Lower leg skin (tissue), 4 donors: Measurements from ENCODE around the gene DVL1. TPM values are rescaled to one million over a fixed set of nuclear protein-coding genes. Genes with fewer than 3 reads are reported as not detected.

Source experiments
- DNase-seq, 2 donors: peaks; one replicate each; pipeline ENCODE4 v3.0.0-alpha.2; 2019; ENCODE audit warnings: low spot score in 2 of 2
- H3K4me3 ChIP-seq: fragments of 200-600 bp; sonication (generic); 2 replicates; pipeline ENCODE4 v1.5.1; 2017; ENCODE audit warnings: mild to moderate bottlenecking, low read depth; ENCODE audit not compliant: poor library complexity, severe bottlenecking
- POLR2A ChIP-seq, 2 donors: fragments of 450-650 bp; IDR thresholded peaks; one replicate each; pipeline ENCODE4 v1.6.1; 2016 to 2017; ENCODE audit warnings: antibody characterized with exemption in 2 of 2, mild to moderate bottlenecking in 1 of 2, moderate library complexity in 1 of 2
- WGBS, 2 donors: methylation state at CpG; one replicate each; pipeline ENCODE4 v1.1.5; 2018; 5-methylcytosine and 5-hydroxymethylcytosine counted together
- intact Hi-C: fragments of 100-400 bp; cut with DNase I; formaldehyde crosslinking; loops from one replicate; pipeline ENCODE4 v1.15.0; 2023; ENCODE audit warnings: low total_unique reads
- total RNA-seq, 4 donors: library from RNA; depleted of rRNA; stranded (reverse); fragments of >200 nt; gene quantifications; one replicate each; pipeline ENCODE4 v1.1.0, GENCODE V29; 2016
- TF ChIP-seq, protein P1 (sequence below), 3 donors: fragments of 450-650 bp; IDR thresholded peaks; one replicate each; pipeline ENCODE4 v1.5.1; 2016; ENCODE audit warnings: antibody characterized with exemption in 3 of 3, mild to moderate bottlenecking in 3 of 3, moderate library complexity in 2 of 3

Gene DVL1
- total RNA-seq, 4 donors from 2014 or later = 92.0 to 163 (median 113) TPM

- peak; percentile 86 to 99 for DNase-seq
- peak within 1 kb of the TSS; percentile 70 for H3K4me3 ChIP-seq
- WGBS, 2 donors = 0 to 3% methylated on average over 20 to 31 of the region's 84 CpGs
- TF ChIP-seq POLR2A (IDR thresholded peaks at IDR 0.05) = peak in 1 of 2 donors; percentile 38
- TF ChIP-seq, protein P1, sequence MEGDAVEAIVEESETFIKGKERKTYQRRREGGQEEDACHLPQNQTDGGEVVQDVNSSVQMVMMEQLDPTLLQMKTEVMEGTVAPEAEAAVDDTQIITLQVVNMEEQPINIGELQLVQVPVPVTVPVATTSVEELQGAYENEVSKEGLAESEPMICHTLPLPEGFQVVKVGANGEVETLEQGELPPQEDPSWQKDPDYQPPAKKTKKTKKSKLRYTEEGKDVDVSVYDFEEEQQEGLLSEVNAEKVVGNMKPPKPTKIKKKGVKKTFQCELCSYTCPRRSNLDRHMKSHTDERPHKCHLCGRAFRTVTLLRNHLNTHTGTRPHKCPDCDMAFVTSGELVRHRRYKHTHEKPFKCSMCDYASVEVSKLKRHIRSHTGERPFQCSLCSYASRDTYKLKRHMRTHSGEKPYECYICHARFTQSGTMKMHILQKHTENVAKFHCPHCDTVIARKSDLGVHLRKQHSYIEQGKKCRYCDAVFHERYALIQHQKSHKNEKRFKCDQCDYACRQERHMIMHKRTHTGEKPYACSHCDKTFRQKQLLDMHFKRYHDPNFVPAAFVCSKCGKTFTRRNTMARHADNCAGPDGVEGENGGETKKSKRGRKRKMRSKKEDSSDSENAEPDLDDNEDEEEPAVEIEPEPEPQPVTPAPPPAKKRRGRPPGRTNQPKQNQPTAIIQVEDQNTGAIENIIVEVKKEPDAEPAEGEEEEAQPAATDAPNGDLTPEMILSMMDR (IDR thresholded peaks at IDR 0.05) = no peak
- intact Hi-C loops = no loop called here
Observed at GRCh38 chr1:1324524-1325287, 24.5 kb downstream of the DVL1 start, which contains the start of the genes CPTP and INTS11. TSS of gene CPTP (plus strand) at chr1:1324802. CDS start at chr1:1326911, 2,109 bp downstream. TSS of gene INTS11 (minus strand) at chr1:1324660. CDS start at chr1:1324608, 52 bp downstream.

DNA sequence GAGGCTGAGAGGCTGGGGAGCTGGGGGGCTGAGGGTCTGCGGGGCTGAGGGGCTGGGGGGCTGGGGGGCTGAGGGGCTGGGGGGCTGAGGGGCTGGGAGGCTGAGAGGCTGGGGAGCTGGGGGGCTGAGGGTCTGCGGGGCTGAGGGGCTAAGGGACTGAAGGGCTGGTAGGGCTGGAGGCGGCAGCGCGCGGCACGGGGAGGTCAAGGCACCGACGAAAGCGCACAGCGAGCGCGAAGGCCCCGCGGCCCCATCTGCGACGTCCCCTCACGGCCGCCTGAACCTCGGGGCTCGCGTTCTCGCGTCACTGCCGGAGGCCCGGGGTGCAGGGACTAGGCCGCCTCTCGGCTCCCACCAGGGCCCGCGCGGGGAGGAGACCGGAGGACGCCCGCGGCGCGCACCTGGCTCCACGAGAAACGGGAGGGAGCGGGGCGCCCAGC, 25.1 kb downstream of the DVL1 start:
- DNase-seq = no peak
- no peak for TF ChIP-seq POLR2A (IDR thresholded peaks at IDR 0.05)
- TF ChIP-seq, protein P1 (IDR thresholded peaks at IDR 0.05) = no peak
- WGBS, 2 donors = 0 to 1% methylated on average over 25 to 27 of the region's 41 CpGs
- peak overlapping the region; percentile 70 for H3K4me3 ChIP-seq
- intact Hi-C loops = no loop called here

DNA sequence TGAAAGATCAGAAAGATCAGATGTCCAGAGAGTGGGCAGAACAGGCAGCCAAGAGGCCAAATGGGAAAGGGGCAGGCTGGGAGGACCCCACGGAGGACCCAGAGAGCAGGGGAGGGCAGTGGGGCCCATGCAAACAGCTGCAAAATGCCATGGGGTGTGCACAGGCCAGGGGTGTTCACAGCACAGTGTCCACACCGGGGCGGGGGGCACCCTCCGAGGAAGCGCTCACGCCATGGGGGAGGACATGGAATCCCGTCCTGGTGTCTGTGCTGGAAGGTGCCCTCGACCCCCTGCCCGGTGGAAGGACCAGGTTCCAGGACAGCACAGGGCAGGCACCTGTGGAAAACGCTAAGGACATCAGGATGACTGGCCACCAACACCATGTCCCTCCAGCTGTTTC, 26.3 kb downstream of the DVL1 start:
- no peak for DNase-seq
- TF ChIP-seq POLR2A (IDR thresholded peaks at IDR 0.05) = no peak
- TF ChIP-seq, protein P1 (IDR thresholded peaks at IDR 0.05) = no peak
- intact Hi-C loops = no loop called here
- WGBS, 2 donors = 84 to 91% methylated on average over 10 of the region's 10 CpGs
- no peak overlapping the region for H3K4me3 ChIP-seq

- 86 to 87% methylated on average over 8 to 9 of the region's 14 CpGs for WGBS, 2 donors
- TF ChIP-seq, protein P1 (IDR thresholded peaks at IDR 0.05) = no peak
- TF ChIP-seq POLR2A (IDR thresholded peaks at IDR 0.05) = no peak
- intact Hi-C loops = no loop called here
- H3K4me3 ChIP-seq = no peak overlapping the region
- DNase-seq = no peak
Observed at GRCh38 chr1:1322418-1322817, 26.8 kb downstream of the DVL1 start.

GRCh38 chr1:1321477-1321876, 27.7 kb downstream of the DVL1 start:
- TF ChIP-seq POLR2A (IDR thresholded peaks at IDR 0.05) = no peak
- TF ChIP-seq, protein P1 (IDR thresholded peaks at IDR 0.05) = no peak
- WGBS, 2 donors = 85 to 93% methylated on average over 3 to 8 of the region's 8 CpGs
- intact Hi-C loops = no loop called here
- DNase-seq = no peak
- H3K4me3 ChIP-seq = no peak overlapping the region
